Stimulated activated CD4-positive, alpha-beta T cell treated with anti-CD3 and anti-CD28 coated beads, Interleukin-2, amount 100 ng/mL, for 4 hours (primary cell): ENCODE data around the gene ACBD7.

Source experiments
- DNase-seq: peaks from one replicate; pipeline ENCODE4 v3.0.0-alpha.2; 2020; ENCODE audit warnings: low read depth

ACBD7 gene

GRCh38 chr10:15091418-15091817 lies 2.8 kb upstream of the ACBD7 start:
- DNase-seq: no peak

GRCh38 chr10:15084502-15084922 lies 4.1 kb downstream of the ACBD7 start:
- no peak for DNase-seq

DNA sequence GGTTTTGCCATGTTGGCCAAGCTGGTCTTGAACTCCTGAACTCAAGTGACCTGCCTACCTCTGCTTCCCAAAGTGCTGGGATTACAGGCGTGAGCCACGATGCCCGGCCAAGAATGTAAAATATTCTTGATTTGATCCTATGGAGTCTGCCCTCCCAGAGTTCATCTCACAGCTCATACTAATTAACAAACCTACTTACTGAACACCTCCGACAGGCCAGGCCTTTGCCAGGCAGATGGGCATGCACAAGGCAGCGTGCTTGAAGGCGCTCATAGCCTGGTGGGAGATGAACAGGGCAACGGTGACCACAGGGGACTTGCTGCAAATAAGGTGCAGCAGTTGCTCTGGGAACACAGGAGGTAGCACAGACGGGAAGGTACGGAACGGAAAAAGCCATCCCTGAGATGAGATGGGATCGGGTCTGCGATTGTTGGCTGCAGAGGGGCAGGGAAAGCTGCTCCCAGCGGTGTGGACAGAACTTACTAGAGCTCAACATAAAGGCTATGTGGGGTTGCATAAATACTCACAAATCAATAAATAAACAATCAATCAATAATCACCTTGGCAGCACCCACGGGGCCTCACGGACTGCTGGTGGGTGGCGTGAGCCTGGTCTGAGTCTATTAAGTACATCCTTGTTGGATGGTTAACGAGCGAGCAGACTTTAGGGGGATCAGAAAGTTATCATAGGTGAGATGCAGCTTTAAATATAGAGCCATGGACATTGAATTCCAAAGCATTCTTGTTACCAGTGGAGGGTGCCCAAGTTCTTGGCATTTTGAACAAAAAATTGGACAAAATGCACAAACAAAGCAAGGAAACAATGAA lies 4.7 kb downstream of the ACBD7 start:
- no peak for DNase-seq

GRCh38 chr10:15075421-15075820 lies 13.2 kb downstream of the ACBD7 start:
- DNase-seq: no peak

DNA sequence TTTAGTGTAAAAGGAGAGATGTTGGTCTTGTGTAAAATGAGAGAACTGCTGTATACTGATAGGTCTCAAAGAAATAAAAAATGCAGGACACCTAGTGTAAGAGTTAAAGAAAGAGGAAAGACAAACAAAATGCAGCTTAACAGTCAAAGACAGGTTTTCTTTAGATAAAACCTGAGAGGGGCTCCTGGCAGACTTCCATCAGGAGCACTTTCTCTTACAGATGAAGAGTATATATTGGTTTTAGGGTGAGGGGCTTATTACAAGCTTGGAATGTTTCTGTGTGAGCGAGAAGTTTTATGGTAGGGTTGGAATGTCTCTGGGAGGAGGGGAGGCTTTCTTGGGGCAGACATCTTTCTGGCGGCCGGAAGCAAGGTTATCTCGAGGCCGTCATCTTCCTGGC lies 16.2 kb downstream of the ACBD7 start:
- no peak for DNase-seq

GRCh38 chr10:15069230-15069629 lies 19.3 kb downstream of the ACBD7 start:
- no peak for DNase-seq

DNA sequence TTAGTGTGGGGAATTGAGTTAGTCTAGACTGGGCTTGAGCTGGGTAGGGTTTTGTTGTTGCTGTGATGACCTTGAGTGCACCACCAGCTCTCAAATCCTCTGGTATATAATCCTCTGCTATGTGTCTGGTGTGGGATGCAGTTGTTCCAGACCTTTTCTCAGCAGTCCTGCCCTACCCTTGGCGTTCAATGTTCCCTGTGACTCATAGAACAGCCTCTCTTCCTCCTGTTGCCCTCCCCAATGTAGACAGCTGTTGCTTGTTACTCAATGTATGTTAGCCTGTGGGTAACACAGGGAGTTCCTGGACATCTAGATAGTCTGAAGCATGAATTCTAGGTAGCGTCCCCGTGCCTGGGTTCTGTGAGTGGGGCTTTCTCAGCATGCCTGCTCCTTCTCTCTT lies 19.8 kb downstream of the ACBD7 start:
- DNase-seq: no peak

DNA sequence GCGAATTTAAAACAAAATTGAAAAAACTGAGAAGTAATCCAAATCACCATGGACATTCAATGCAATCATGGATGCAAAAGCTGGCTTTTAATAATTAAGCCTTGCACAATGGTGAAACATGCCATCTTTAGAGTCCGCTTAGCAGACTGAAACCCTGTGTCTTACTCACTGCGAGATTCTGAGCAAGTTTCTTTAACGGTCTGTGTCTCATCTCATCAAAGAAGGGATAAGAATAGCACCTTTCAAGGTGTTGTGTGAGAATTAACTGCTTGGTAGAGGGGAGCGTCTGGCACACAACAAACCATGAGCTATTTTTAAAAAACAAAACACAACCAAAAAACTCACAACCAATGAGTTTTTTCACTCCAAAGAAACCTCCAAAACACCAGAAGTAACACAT lies 21.4 kb downstream of the ACBD7 start:
- no peak for DNase-seq

DNA sequence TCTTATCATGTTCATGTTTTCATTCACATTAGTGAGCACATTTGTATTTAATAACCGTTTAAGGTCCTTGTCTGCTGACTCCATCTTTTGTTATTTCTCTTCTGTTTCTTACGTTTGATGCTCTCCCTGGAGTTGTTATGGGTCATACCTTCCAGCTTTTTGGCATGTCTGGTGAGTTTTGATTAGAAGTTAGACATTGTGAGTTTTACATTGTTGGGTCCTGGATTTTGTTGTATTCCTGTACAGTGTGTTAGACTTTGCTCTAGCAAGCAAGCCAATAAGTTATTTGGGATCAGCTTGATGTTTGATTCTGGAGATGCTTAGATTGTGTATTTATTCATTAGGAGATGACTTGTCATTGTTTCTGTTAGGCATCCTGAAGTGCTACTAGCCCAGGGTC lies 27.9 kb downstream of the ACBD7 start:
- DNase-seq: no peak

DNA sequence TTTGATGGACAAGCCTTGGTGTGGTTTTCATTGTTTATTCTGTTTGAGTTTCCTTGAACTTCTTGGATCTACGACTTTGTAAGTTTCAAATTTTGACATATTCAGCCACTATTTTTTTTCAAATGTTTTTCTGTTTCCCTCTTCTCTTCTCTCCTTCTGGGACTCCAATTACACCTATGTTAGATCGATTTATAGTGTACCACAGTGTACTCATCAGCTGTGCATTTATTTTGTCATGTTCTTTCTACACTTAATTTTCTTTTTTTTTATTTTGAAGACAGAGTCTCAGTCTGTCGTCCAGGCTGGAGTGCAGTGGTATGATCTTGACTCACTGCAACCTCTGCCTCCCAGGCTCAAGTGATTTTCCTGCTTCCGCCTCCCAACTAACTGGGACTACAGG lies 28.7 kb downstream of the ACBD7 start:
- no peak for DNase-seq

DNA sequence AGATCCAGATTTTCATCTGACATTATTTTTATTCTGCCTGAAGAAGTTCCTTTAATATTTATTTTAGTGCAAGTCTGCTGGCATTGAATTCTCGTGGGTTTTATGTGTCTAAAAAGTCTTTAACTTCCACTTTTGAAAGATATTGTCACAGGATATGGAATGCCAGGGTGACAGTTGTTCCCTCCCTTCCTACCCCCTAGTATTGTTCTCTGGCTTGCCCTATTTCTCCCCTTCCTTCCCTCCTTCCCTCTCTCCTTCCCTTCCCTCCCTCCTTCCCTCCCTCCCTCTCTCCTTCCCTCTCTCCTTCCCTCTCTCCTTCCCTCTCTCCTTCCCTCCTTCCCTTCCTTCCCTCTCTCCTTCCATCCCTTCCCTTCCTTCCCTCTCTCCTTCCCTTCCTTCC lies 29.9 kb downstream of the ACBD7 start:
- DNase-seq: no peak

- DNase-seq: no peak
Observed at GRCh38 chr10:15053061-15053460, 35.5 kb downstream of the ACBD7 start.

- DNase-seq: no peak
Observed at GRCh38 chr10:15052121-15052520, 36.5 kb downstream of the ACBD7 start.

GRCh38 chr10:15049533-15049932 lies 39.0 kb downstream of the ACBD7 start:
- no peak for DNase-seq

DNA sequence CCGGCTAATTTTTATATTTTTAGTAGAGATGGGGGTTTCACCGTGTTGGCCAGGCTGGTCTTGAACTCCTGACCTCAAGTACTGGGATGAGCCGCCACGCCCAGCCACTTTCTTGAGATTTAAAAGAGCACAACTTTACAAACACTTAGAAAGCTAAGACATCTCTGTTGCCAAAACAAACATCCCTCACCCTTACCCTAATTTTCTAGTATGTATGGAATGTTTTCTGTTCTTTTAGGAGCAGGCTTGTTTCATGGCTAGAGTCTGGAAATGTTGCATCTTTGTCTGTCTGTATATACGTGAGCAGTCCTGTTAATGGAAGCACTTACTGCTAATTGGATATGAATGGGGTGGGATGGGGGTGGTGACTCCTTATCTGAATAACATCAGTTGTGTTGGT lies 42.0 kb downstream of the ACBD7 start:
- no peak for DNase-seq

GRCh38 chr10:15045380-15045779 lies 43.2 kb downstream of the ACBD7 start:
- no peak for DNase-seq

DNA sequence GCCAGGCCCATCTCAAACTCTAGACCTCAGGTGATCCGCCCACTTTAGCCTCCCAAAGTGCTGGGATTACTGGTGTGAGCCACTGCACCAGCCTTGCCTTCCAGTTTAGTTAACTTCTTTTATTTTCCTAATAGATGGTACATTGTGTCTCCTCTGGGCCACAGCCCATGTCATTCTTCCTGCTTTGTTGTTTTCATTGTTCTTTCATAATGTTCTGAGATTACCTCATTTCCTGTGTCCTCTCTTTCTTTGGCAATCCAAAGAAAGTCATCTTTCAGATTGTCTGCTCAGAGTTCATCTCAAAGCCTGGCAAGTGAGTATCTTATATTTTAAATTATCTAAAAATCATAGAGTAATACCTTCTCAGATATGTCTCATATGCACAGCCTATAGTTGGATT lies 44.9 kb downstream of the ACBD7 start, which contains the start of gene OLAH:
OLAH (plus strand) TSS at position 270 of the 400 bp plus-strand sequence. CDS start 3,346 bp downstream, outside the sequence.
- no peak for DNase-seq

GRCh38 chr10:15038416-15038815 lies 50.2 kb downstream of the ACBD7 start:
- DNase-seq: no peak

DNA sequence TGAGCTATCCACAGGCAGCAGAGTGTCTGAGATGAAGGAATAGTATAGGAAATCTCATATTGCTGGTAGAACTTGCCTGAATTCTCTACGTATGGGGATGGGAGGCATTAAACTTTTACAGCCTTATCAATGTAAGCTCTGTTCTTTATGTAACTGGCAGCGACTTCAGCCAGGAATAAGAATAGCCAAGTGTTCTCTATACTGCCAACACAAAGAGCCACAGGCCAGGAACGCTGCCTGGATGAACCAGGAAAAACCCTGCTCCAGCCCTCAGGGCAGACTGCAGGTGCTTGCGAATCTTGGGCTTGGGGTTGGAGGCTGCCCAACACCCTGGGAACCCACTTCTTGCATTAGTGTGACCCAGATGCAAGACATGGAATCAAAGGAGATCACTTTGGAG lies 50.9 kb downstream of the ACBD7 start:
- no peak for DNase-seq

DNA sequence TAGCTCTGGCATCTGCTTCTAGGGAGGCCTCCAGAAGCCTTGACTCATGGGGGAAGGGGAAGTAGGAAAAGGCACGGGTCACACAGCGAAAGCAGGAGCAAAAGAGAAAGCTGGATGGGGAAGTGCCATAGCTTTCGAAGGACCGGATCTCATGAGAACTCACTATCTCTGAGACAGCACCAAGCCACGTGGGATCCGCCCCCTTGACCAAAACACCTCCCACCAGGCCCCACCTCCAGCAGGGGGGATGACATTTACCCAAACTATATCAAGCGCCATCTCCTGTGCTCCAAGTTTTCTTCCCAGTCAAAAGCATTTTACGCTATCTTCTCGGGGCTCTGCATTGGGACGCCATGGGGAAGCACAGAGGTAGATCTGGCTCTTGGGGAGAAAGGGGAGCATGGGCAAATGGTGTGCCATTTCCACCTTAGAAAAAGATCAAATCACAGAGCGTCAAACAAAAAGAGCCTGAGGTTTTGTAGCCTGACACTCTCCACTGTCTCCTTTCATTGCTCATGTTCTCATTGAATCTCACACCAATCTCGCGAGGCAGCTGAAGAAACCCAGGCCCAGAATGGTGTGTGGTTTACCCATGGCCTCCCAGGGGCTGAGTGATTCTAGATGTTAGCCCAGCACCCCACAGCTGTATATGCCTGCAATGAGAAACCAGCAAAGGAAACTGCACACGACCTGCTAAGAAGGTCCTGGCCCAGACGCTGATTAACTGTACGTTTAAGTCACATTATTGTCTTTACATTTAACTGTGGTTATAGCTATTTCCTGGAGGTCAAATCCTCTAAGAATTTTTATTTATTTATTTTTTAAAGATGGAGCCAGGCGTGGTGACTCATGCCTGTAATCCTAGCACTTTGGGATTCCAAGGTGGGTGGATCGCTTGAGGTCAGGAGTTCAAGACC lies 52.9 kb downstream of the ACBD7 start:
- DNase-seq: no peak

GRCh38 chr10:15027741-15028140 lies 60.8 kb downstream of the ACBD7 start:
- no peak for DNase-seq
